ENCODE results near the gene CCDC88B. TPM values are rescaled to one million over a fixed set of nuclear protein-coding genes. Genes with fewer than 3 reads are reported as not detected.

CCDC88B gene
- total RNA-seq, 1 donor from 2014 or later, result 128 TPM

- intact Hi-C loops (cut with micrococcal nuclease), result loop anchor here (2.0 kb wide), 1 partner anchor 15 kb away; the partner anchor contains the start of gene PRDX5
- Mint-ChIP-seq H3K27me3 (ENCODE audit: low read depth) (no peaks in the 10 kb centered on the region), H3K27ac (no peak overlapping the region), H3K9me3 (no peaks in the 10 kb centered on the region), H3K36me3 (ENCODE audit: low read depth) (peaks cover 16% of the 10 kb centered on the region), H3K4me1 (ENCODE audit: low read depth) (peaks cover 22% of the 10 kb centered on the region), H3K4me3 (ENCODE audit: low read depth) (no peak overlapping the region)
- no peak for DNase-seq (ENCODE audit: low spot score)
Observed at GRCh38 chr11:64333556-64333955, 6.4 kb upstream of the CCDC88B start.

DNA sequence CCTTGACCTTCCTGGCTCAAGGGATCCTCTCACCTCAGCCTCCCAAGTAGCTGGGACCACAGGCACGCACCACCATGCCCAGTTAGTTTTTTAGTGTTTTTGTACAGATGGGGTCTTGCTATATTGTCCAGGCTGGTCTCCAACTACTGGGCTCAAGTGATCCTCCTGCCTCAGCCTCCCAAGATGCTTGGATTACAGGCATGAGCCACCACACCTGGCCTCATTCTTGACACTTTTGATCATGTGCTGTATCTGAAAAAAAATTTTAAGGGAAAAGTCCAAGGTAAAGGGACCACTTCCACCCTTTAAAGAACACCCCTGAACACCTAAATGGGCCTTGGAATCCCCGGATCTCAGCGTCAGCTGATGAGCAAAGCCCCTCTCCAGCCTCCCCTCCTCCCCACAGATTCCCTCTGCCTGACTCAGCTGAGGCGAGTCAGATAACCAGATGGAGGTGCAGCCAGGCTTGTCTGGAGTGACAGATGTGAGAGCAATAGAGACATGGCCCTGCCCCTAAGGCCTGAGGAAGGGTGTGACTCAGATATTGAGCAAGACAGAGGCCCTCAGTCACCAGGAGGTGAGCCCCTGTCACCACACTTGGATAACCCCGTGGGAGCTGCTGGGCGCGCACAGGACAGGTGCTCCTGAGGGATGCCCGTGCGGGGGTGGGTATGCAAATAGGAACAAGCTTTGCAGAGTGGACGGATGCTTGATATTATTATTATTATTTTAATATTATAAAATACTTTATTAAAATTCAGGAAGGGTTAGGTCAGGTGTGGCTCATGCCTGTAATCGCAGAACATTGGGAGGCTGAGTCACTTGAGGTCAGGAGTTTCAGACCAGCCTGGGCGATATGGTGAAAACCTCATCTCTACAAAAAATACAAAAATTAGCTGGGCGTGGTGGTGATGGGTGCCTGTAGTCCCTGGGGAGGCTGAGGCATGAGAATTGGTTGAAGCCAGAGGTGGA lies 5.0 kb upstream of the CCDC88B start:
- Mint-ChIP-seq H3K27me3 (ENCODE audit: low read depth) (no peaks in the 10 kb centered on the region), H3K9me3 (no peaks in the 10 kb centered on the region), H3K4me3 (ENCODE audit: low read depth) (no peak overlapping the region), H3K36me3 (ENCODE audit: low read depth) (peaks cover 23% of the 10 kb centered on the region), H3K27ac (peak overlapping the region; percentile 69), H3K4me1 (ENCODE audit: low read depth) (peaks cover 32% of the 10 kb centered on the region)
- intact Hi-C loops (cut with micrococcal nuclease), result no loop called here
- no peak for DNase-seq (ENCODE audit: low spot score)

DNA sequence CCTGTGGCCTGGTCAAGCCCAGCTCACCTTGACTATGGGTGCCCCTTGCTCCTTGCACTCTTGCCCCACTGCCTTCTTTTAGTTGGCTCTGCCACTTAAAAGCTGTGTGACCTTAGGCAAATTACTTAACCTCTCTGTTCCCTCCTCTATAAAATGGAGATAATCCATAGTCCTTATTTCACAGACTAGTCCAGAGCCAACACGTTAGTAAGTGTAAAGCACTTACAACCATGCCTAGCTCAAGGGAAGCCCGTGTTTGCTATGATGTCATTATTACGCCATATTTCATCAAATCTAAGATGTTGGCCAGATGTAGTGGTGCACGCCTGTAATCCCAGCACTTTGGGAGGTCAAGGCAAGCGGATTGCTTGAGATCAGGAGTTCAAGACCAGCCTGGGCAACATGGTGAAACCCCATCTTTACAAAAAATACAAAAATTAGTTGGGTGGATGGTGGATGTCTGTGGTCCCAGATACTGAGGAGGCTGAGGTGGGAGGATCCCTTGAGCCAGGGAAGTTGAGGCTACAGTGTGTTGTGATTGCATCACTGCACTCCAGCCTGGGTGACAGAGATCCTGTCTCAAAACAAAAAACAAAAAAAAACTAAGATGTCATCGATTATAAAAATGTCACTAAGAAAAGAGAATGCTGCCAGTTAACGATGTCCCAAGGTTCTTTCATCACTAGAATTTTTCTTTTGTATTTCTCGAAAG lies 2.3 kb upstream of the CCDC88B start:
- no peaks in the 10 kb centered on the region for H3K9me3 Mint-ChIP-seq
- H3K36me3 Mint-ChIP-seq (ENCODE audit: low read depth), result peaks cover 34% of the 10 kb centered on the region
- H3K27ac Mint-ChIP-seq, result peak overlapping the region; percentile 17
- H3K27me3 Mint-ChIP-seq (ENCODE audit: low read depth), result no peaks in the 10 kb centered on the region
- peaks cover 33% of the 10 kb centered on the region for H3K4me1 Mint-ChIP-seq (ENCODE audit: low read depth)
- intact Hi-C loops (cut with micrococcal nuclease), result no loop called here
- no peak for DNase-seq (ENCODE audit: low spot score)
- no peak overlapping the region for H3K4me3 Mint-ChIP-seq (ENCODE audit: low read depth)

GRCh38 chr11:64338716-64339115 lies 1.3 kb upstream of the CCDC88B start:
- H3K36me3 Mint-ChIP-seq (ENCODE audit: low read depth), result peaks cover 37% of the 10 kb centered on the region
- DNase-seq (ENCODE audit: low spot score), result no peak
- intact Hi-C loops (cut with micrococcal nuclease), result no loop called here
- no peaks in the 10 kb centered on the region for H3K9me3 Mint-ChIP-seq
- peak overlapping the region; percentile 96 for H3K27ac Mint-ChIP-seq
- peak overlapping the region; percentile 92 for H3K4me3 Mint-ChIP-seq (ENCODE audit: low read depth)
- no peaks in the 10 kb centered on the region for H3K27me3 Mint-ChIP-seq (ENCODE audit: low read depth)
- peaks cover 33% of the 10 kb centered on the region for H3K4me1 Mint-ChIP-seq (ENCODE audit: low read depth)

GRCh38 chr11:64339286-64339685 lies 718 bp upstream of the CCDC88B start:
- H3K36me3 Mint-ChIP-seq (ENCODE audit: low read depth), result peaks cover 37% of the 10 kb centered on the region
- intact Hi-C loops (cut with micrococcal nuclease), result no loop called here
- H3K4me1 Mint-ChIP-seq (ENCODE audit: low read depth), result peaks cover 33% of the 10 kb centered on the region
- peak overlapping the region; percentile 96 for H3K27ac Mint-ChIP-seq
- H3K9me3 Mint-ChIP-seq, result no peaks in the 10 kb centered on the region
- H3K4me3 Mint-ChIP-seq (ENCODE audit: low read depth), result peak overlapping the region; percentile 92
- no peak for DNase-seq (ENCODE audit: low spot score)
- no peaks in the 10 kb centered on the region for H3K27me3 Mint-ChIP-seq (ENCODE audit: low read depth)

DNA sequence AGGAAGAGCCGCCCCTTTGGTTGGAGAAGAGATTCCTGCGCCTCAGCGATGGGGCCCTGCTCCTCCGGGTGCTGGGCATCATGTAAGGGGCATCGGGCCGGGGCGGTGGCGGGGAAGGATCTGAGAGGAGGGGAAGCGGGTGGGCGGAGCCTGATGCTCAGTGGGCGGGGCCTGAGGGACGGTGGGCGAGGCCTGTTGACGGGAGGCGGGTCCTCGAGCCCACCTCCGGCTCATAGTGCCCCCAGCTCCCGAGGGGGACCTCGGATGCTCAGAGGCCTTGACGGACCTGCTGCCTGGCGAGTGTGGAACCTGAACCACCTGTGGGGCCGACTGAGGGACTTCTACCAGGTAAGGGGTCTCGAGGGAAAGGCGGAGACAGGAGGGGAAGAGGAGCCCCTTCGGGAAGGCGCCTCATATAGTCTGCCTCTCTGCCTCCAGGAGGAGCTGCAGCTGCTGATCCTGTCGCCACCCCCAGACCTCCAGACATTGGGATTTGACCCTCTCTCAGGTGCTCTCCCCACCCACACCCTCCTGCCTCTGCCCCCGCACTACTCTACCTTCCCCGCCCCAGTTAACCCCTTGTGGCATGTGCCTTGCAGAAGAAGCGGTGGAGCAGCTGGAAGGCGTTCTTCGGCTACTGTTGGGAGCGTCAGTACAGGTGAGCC lies 799 bp downstream of the CCDC88B start:
- Mint-ChIP-seq H3K4me3 (ENCODE audit: low read depth) (peak overlapping the region; percentile 92), H3K4me1 (ENCODE audit: low read depth) (peaks cover 26% of the 10 kb centered on the region), H3K36me3 (ENCODE audit: low read depth) (peaks cover 42% of the 10 kb centered on the region), H3K27me3 (ENCODE audit: low read depth) (no peaks in the 10 kb centered on the region), H3K27ac (peak overlapping the region; percentile 96), H3K9me3 (no peaks in the 10 kb centered on the region)
- peak; percentile 73 for DNase-seq (ENCODE audit: low spot score)
- intact Hi-C loops (cut with micrococcal nuclease), result loop anchor here (2.0 to 5.0 kb wide), 2 partner anchors 18 to 34 kb away; partner anchors contain the start of genes ESRRA and RPS6KA4

GRCh38 chr11:64341429-64341828 lies 1.4 kb downstream of the CCDC88B start:
- H3K4me3 Mint-ChIP-seq (ENCODE audit: low read depth), result peak overlapping the region; percentile 92
- H3K27ac Mint-ChIP-seq, result no peak overlapping the region
- no peaks in the 10 kb centered on the region for H3K27me3 Mint-ChIP-seq (ENCODE audit: low read depth)
- no peaks in the 10 kb centered on the region for H3K9me3 Mint-ChIP-seq
- intact Hi-C loops (cut with micrococcal nuclease), result loop anchor here (2.0 to 5.0 kb wide), 2 partner anchors 17 to 34 kb away; partner anchors contain the start of genes ESRRA and RPS6KA4
- peaks cover 45% of the 10 kb centered on the region for H3K36me3 Mint-ChIP-seq (ENCODE audit: low read depth)
- peaks cover 26% of the 10 kb centered on the region for H3K4me1 Mint-ChIP-seq (ENCODE audit: low read depth)
- no peak for DNase-seq (ENCODE audit: low spot score)

GRCh38 chr11:64341851-64342791 lies 2.1 kb downstream of the CCDC88B start:
- Mint-ChIP-seq H3K36me3 (ENCODE audit: low read depth) (peaks cover 48% of the 10 kb centered on the region), H3K27me3 (ENCODE audit: low read depth) (no peaks in the 10 kb centered on the region), H3K27ac (no peak overlapping the region), H3K9me3 (no peaks in the 10 kb centered on the region), H3K4me3 (ENCODE audit: low read depth) (peak overlapping the region; percentile 26), H3K4me1 (ENCODE audit: low read depth) (peaks cover 26% of the 10 kb centered on the region)
- peak; percentile 91 for DNase-seq (ENCODE audit: low spot score)
- intact Hi-C loops (cut with micrococcal nuclease), result loop anchor here (2.0 to 5.0 kb wide), 2 partner anchors 17 to 35 kb away; partner anchors contain the start of genes ESRRA and RPS6KA4

GRCh38 chr11:64342869-64343745 lies 3.1 kb downstream of the CCDC88B start:
- Mint-ChIP-seq H3K4me3 (ENCODE audit: low read depth) (no peak overlapping the region), H3K36me3 (ENCODE audit: low read depth) (peaks cover 45% of the 10 kb centered on the region), H3K27me3 (ENCODE audit: low read depth) (no peaks in the 10 kb centered on the region), H3K9me3 (no peaks in the 10 kb centered on the region), H3K4me1 (ENCODE audit: low read depth) (peaks cover 22% of the 10 kb centered on the region), H3K27ac (no peak overlapping the region)
- DNase-seq (ENCODE audit: low spot score), result no peak
- intact Hi-C loops (cut with micrococcal nuclease), result loop anchor here (5.0 kb wide), 1 partner anchor 36 kb away; the partner anchor contains the start of gene ESRRA

GRCh38 chr11:64343767-64344559 lies 4.0 kb downstream of the CCDC88B start:
- Mint-ChIP-seq H3K9me3 (no peaks in the 10 kb centered on the region), H3K27ac (no peak overlapping the region), H3K4me1 (ENCODE audit: low read depth) (peaks cover 17% of the 10 kb centered on the region), H3K36me3 (ENCODE audit: low read depth) (peaks cover 47% of the 10 kb centered on the region), H3K4me3 (ENCODE audit: low read depth) (no peak overlapping the region), H3K27me3 (ENCODE audit: low read depth) (no peaks in the 10 kb centered on the region)
- DNase-seq (ENCODE audit: low spot score), result no peak
- intact Hi-C loops (cut with micrococcal nuclease), result loop anchor here (5.0 kb wide), 1 partner anchor 37 kb away; the partner anchor contains the start of gene ESRRA

All from activated T-helper 2 cell treated with anti-CD3 and anti-CD28 coated beads, Interferon-gamma antibody, Interleukin-2, Interleukin-4, amounts not matched to agents 10 μg/mL and 5 μg/mL and 100 μg/mL, durations not matched to agents 14 hours and 24 hours and 36 hours (primary cell).